GM12878 (cell line): ENCODE data around the gene FBXO5. TPM values are rescaled to one million over a fixed set of nuclear protein-coding genes. Genes with fewer than 3 reads are reported as not detected.
A peak's percentile ranks its signal among the peaks of the same experiment; 100 is the strongest.

ENCODE experiments used
- CBX5 ChIP-seq: sonication (generic); IDR thresholded peaks from 2 replicates; pipeline ENCODE4 v1.6.1; 2016; ENCODE audit warnings: low read depth, moderate library complexity, mild to moderate bottlenecking, inconsistent platforms
- SMAD5 ChIP-seq: IDR thresholded peaks from 2 replicates; pipeline ENCODE4 v1.6.1; 2016; ENCODE audit warnings: antibody characterized with exemption, low read depth
- SMC3 ChIP-seq: IDR thresholded peaks from 2 replicates; pipeline ENCODE4 v1.6.1; 2011; ENCODE audit warnings: low read length, improper control_type of control experiment, borderline replicate concordance
- SREBF2 ChIP-seq: IDR thresholded peaks from 2 replicates; pipeline ENCODE4 v1.6.1; 2012; ENCODE audit warnings: mild to moderate bottlenecking, low read length
- ZNF217 ChIP-seq: fragments of 450-650 bp; IDR thresholded peaks from 2 replicates; pipeline ENCODE4 v1.6.1; 2017; ENCODE audit warnings: antibody characterized with exemption, mild to moderate bottlenecking
- polyA plus RNA-seq, 11 experiments: library from polyadenylated mRNA; depleted of rRNA in 4 of 11; unstranded in 6 of 11; stranded (reverse) in 5 of 11; fragments of >200 nt; fragmentation: Nextera tagmentation in 4 of 11; fragmentation: Illumina TruSeq in 1 of 11; extraction: Ambion mirVana in 4 of 11; extraction: Trizol in 1 of 11; gene quantifications; 1 replicate in 1 of 11; 2 replicates in 10 of 11; pipeline versions ENCODE4 v1.2.1 to v1.2.3, GENCODE V29; 2011 to 2016; ENCODE audit warnings: inconsistent platforms in 2 of 11, missing spikeins in 2 of 11, low read depth in 1 of 11
- total RNA-seq, 4 experiments: library from RNA; depleted of rRNA in 3 of 4; stranded (reverse); fragments of >200 nt in 3 of 4; fragmentation: Illumina TruSeq in 1 of 4; extraction: Trizol in 1 of 4; gene quantifications; 2 replicates each; pipeline versions ENCODE4 v1.2.1 to v1.2.3, GENCODE V29; 2013 to 2021
- TF ChIP-seq, protein P1 (sequence below): fragments of 450-650 bp; IDR thresholded peaks from 2 replicates; pipeline ENCODE4 v1.6.1; 2017; ENCODE audit warnings: mild to moderate bottlenecking
- TF ChIP-seq, protein P2 (sequence below): fragments of 450-650 bp; IDR thresholded peaks from 2 replicates; pipeline ENCODE4 v1.6.1; 2017; ENCODE audit warnings: antibody characterized with exemption, mild to moderate bottlenecking, moderate library complexity
- TF ChIP-seq, protein P3 (sequence below): fragments of 450-650 bp; IDR thresholded peaks from 2 replicates; pipeline ENCODE4 v1.6.1; 2014; ENCODE audit warnings: mild to moderate bottlenecking
- TF ChIP-seq, protein P4 (sequence below): fragments of 150-350 bp; IDR thresholded peaks from 2 replicates; pipeline ENCODE4 v1.6.1; 2014; ENCODE audit warnings: mild to moderate bottlenecking, low read depth, low read length
- TF ChIP-seq, protein P5 (sequence below): fragments of 450-650 bp; IDR thresholded peaks from 2 replicates; pipeline ENCODE4 v1.6.1; 2017; ENCODE audit warnings: low read depth, mild to moderate bottlenecking, moderate library complexity

The FBXO5 gene
- total and polyA plus RNA-seq, 10 of the 15 experiments (the other 5 are each of a cell fraction or from before 2014, with no cell fraction given) = 13.6 to 62.2 (median 37.7) TPM

DNA sequence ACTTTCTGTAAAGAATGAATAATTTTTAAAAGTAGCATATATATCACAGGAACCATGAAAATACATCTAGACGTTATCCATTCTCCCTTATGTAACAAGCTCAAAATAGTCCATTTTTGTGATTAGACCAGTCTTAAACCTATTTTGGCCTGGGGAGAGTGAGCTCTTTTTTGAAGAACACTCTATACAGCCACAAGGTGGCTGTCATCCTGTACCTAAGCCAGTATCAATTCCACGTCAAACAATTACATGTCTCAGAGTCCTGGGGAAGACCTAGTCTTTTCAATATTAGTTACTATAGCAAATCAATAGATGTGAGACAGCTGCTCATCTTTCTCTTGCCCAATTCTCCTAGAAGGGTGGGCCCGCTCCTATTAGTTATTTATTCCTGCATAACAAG lies 28.4 kb downstream of the FBXO5 start (continued):
- TF ChIP-seq, protein P1, sequence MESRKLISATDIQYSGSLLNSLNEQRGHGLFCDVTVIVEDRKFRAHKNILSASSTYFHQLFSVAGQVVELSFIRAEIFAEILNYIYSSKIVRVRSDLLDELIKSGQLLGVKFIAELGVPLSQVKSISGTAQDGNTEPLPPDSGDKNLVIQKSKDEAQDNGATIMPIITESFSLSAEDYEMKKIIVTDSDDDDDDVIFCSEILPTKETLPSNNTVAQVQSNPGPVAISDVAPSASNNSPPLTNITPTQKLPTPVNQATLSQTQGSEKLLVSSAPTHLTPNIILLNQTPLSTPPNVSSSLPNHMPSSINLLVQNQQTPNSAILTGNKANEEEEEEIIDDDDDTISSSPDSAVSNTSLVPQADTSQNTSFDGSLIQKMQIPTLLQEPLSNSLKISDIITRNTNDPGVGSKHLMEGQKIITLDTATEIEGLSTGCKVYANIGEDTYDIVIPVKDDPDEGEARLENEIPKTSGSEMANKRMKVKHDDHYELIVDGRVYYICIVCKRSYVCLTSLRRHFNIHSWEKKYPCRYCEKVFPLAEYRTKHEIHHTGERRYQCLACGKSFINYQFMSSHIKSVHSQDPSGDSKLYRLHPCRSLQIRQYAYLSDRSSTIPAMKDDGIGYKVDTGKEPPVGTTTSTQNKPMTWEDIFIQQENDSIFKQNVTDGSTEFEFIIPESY = no peak
- no peak for TF ChIP-seq ZNF217
- TF ChIP-seq, protein P2, sequence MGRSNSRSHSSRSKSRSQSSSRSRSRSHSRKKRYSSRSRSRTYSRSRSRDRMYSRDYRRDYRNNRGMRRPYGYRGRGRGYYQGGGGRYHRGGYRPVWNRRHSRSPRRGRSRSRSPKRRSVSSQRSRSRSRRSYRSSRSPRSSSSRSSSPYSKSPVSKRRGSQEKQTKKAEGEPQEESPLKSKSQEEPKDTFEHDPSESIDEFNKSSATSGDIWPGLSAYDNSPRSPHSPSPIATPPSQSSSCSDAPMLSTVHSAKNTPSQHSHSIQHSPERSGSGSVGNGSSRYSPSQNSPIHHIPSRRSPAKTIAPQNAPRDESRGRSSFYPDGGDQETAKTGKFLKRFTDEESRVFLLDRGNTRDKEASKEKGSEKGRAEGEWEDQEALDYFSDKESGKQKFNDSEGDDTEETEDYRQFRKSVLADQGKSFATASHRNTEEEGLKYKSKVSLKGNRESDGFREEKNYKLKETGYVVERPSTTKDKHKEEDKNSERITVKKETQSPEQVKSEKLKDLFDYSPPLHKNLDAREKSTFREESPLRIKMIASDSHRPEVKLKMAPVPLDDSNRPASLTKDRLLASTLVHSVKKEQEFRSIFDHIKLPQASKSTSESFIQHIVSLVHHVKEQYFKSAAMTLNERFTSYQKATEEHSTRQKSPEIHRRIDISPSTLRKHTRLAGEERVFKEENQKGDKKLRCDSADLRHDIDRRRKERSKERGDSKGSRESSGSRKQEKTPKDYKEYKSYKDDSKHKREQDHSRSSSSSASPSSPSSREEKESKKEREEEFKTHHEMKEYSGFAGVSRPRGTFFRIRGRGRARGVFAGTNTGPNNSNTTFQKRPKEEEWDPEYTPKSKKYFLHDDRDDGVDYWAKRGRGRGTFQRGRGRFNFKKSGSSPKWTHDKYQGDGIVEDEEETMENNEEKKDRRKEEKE = no peak
- no peak for TF ChIP-seq CBX5
- TF ChIP-seq SREBF2 = no peak
- TF ChIP-seq SMC3 = peak; percentile 46; the same call in 1 of the 2 replicates
- TF ChIP-seq SMAD5 = no peak
- TF ChIP-seq, protein P3, sequence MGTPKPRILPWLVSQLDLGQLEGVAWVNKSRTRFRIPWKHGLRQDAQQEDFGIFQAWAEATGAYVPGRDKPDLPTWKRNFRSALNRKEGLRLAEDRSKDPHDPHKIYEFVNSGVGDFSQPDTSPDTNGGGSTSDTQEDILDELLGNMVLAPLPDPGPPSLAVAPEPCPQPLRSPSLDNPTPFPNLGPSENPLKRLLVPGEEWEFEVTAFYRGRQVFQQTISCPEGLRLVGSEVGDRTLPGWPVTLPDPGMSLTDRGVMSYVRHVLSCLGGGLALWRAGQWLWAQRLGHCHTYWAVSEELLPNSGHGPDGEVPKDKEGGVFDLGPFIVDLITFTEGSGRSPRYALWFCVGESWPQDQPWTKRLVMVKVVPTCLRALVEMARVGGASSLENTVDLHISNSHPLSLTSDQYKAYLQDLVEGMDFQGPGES = no peak
- TF ChIP-seq, protein P4, sequence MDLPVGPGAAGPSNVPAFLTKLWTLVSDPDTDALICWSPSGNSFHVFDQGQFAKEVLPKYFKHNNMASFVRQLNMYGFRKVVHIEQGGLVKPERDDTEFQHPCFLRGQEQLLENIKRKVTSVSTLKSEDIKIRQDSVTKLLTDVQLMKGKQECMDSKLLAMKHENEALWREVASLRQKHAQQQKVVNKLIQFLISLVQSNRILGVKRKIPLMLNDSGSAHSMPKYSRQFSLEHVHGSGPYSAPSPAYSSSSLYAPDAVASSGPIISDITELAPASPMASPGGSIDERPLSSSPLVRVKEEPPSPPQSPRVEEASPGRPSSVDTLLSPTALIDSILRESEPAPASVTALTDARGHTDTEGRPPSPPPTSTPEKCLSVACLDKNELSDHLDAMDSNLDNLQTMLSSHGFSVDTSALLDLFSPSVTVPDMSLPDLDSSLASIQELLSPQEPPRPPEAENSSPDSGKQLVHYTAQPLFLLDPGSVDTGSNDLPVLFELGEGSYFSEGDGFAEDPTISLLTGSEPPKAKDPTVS = no peak
- TF ChIP-seq, protein P5, sequence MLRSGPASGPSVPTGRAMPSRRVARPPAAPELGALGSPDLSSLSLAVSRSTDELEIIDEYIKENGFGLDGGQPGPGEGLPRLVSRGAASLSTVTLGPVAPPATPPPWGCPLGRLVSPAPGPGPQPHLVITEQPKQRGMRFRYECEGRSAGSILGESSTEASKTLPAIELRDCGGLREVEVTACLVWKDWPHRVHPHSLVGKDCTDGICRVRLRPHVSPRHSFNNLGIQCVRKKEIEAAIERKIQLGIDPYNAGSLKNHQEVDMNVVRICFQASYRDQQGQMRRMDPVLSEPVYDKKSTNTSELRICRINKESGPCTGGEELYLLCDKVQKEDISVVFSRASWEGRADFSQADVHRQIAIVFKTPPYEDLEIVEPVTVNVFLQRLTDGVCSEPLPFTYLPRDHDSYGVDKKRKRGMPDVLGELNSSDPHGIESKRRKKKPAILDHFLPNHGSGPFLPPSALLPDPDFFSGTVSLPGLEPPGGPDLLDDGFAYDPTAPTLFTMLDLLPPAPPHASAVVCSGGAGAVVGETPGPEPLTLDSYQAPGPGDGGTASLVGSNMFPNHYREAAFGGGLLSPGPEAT = no peak
